ENCODE data around the gene GIMAP8.

Gene GIMAP8

GRCh38 chr7:150417863-150418262, 32.6 kb upstream of the GIMAP8 start:
- TF ChIP-seq CTCF (conservative IDR thresholded peaks at IDR 0.05; ENCODE audit: low read depth), result no peak
- H3K27ac ChIP-seq, result no peak overlapping the region
- ChIA-PET CTCF (interaction anchor here (0.6 kb wide), 1 partner anchor 159 kb away, joined by 4 read pairs; no protein-coding TSS in a partner anchor), POLR2A (ENCODE audit: low non-redundant PET) (no interaction called here)
- no peak for DNase-seq (ENCODE audit: low spot score)

GRCh38 chr7:150420242-150420641, 30.2 kb upstream of the GIMAP8 start:
- CTCF ChIA-PET, result interaction anchor here (1.1 kb wide), 1 partner anchor 14 kb away, joined by 3 read pairs; no protein-coding TSS in a partner anchor
- no peak overlapping the region for H3K27ac ChIP-seq
- DNase-seq (ENCODE audit: low spot score), result no peak
- no peak for TF ChIP-seq CTCF (conservative IDR thresholded peaks at IDR 0.05; ENCODE audit: low read depth)
- POLR2A ChIA-PET (ENCODE audit: low non-redundant PET), result no interaction called here

GRCh38 chr7:150420987-150421674, 29.3 kb upstream of the GIMAP8 start:
- peak; percentile 71 for DNase-seq (ENCODE audit: low spot score)
- no peak overlapping the region for H3K27ac ChIP-seq
- TF ChIP-seq CTCF (conservative IDR thresholded peaks at IDR 0.05; ENCODE audit: low read depth), result peak; percentile 97
- ChIA-PET CTCF (interaction anchor here (0.5 to 0.6 kb wide), 2 partner anchors 53 to 67 kb away, joined by 3 read pairs; partner anchors contain the start of gene REPIN1), POLR2A (ENCODE audit: low non-redundant PET) (no interaction called here)

GRCh38 chr7:150421831-150422230, 28.6 kb upstream of the GIMAP8 start:
- TF ChIP-seq CTCF (conservative IDR thresholded peaks at IDR 0.05; ENCODE audit: low read depth), result no peak
- CTCF ChIA-PET, result interaction anchor here (0.5 to 0.6 kb wide), 3 partner anchors 53 to 866 kb away, joined by 3 read pairs; partner anchors contain the start of gene REPIN1
- no peak for DNase-seq (ENCODE audit: low spot score)
- no peak overlapping the region for H3K27ac ChIP-seq
- POLR2A ChIA-PET (ENCODE audit: low non-redundant PET), result no interaction called here

- TF ChIP-seq CTCF (conservative IDR thresholded peaks at IDR 0.05; ENCODE audit: low read depth), result no peak
- CTCF ChIA-PET, result interaction anchor here (0.5 kb wide), 1 partner anchor 173 kb away, joined by 3 read pairs; no protein-coding TSS in a partner anchor
- no peak overlapping the region for H3K27ac ChIP-seq
- POLR2A ChIA-PET (ENCODE audit: low non-redundant PET), result no interaction called here
- DNase-seq (ENCODE audit: low spot score), result no peak
These were observed 24.8 kb upstream of the GIMAP8 start for GRCh38 chr7:150425670-150426069.

- no peak for TF ChIP-seq CTCF (conservative IDR thresholded peaks at IDR 0.05; ENCODE audit: low read depth)
- POLR2A ChIA-PET (ENCODE audit: low non-redundant PET), result no interaction called here
- CTCF ChIA-PET, result no interaction called here
- peak; percentile 14 for DNase-seq (ENCODE audit: low spot score)
- H3K27ac ChIP-seq, result peak overlapping the region; percentile 16; the same call in 1 of the 2 replicates
These were observed 21.6 kb upstream of the GIMAP8 start for GRCh38 chr7:150428671-150429451.
